GM18867 (cell line): ENCODE measurements around the gene IDS.
"Not testable (repeated sequence)": the region's sequence is repeated elsewhere in the genome, so short reads cannot be mapped to it uniquely, and the experiment has no call there.

Source experiments
- ATAC-seq: cut with Tn5 transposase; IDR thresholded peaks from one replicate; pipeline ENCODE4 v1.9.1; 2021; ENCODE audit warnings: mild to moderate bottlenecking, moderate library complexity; ENCODE audit not compliant: unreplicated experiment

Gene IDS

DNA sequence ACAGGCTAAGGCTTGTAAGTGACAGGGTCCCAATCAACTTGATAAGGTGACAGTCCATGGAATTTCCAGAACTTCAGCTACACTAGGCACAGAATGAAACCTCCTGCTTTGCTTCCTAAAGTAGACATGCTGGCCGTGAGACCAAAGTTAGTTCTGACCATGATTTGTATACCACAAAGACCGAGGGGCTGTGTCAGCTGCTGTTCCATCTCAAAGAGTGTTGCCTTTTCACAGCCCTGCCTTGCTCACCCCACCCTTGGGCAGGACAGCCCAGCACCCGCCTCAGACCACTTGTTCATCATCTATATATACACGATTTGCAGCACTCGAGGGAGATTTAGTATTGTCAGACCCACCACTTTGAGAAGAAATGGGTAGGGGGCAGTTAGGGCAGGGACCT is 5.3 kb downstream of the IDS start:
- ATAC-seq, result no peak

DNA sequence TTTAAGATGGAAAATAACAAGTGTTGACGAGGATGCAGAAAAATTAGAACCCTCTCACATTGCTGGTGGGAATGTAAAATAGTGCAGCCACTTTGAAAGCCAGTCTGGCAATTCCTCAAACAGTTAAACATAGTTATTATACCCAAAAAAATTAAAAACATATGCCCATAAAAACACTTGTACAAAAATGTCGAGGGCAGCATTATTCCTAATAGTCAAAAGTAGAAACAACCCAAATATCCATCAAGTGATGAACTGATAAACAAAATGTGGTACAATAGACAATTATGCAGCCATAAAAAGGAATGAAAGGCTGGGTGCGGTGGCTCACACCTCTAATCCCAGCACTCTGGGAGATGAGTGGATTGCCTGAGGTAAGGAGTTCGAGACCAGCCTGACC is 6.3 kb downstream of the IDS start:
- ATAC-seq, result no peak

GRCh38 chrX:149497626-149498025 is 7.5 kb downstream of the IDS start:
- ATAC-seq, result no peak

DNA sequence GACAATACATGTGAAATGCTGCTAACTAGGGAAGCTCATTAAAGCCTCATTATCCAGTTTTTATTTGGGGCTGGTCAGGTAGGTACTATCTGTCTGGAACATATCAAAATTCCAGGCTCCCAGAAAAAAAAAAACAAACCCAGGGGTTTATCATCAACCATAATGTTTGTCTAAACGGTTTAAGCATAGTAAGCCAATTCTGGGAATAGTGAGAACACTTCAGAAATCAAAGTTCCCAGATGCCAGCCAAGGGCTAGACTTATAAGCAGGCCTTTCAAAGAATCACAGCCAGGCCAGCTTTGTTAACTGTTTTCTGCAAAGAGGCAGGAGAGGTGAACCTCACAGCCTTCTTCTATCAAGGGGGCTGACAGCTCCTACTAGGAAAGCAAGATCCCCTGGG is 8.1 kb downstream of the IDS start:
- ATAC-seq, result no peak

DNA sequence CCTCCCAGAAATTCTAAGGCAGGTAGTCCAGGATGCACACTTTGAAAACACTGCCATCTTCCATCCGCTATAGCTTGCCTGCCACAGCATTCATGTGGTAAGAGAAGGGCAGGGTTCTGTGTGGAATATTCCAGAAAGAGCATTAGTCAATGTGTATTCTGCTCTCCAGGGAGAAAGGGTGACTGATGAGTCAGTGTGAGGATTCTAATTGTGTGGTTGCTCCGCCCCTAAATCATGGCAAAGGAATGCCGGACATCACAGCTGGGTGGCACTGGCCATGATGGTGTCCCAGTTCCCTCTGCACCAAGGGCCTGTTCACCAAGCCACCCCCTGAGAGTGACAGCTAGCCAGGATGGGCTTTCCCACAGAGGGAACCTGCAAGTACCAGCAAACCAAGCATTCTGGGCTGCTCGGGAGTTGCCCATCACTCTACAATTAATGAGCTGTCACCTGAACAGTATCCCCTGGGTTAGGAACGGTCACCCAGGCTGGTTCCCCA is 9.5 kb downstream of the IDS start:
- ATAC-seq, result no peak

- no peak for ATAC-seq
These were observed 10.1 kb downstream of the IDS start for GRCh38 chrX:149494844-149495565.

- no peak for ATAC-seq
These were observed 11.2 kb downstream of the IDS start for GRCh38 chrX:149493567-149494562.

DNA sequence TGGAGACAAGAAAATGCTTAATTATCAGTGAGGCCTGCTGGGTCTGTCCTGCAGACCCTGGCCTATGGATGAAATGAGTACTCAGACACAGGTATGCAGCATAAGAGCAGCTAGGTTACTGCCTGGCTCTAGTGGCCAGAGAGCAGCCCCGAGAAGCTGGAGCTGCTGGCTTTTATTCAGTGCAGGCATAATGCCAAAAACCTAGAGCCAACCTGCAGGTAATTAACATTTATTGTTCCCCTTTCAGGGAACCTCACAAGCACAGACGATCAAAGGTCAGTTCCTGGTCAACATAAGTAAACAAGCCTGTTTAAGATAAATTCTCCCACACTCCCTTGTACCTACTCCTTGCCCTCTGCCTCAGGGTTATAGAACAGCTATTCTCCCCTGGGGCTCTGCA is 13.3 kb downstream of the IDS start:
- ATAC-seq, result no peak

- no peak for ATAC-seq
These were observed 15.0 kb downstream of the IDS start for GRCh38 chrX:149490100-149490499.

DNA sequence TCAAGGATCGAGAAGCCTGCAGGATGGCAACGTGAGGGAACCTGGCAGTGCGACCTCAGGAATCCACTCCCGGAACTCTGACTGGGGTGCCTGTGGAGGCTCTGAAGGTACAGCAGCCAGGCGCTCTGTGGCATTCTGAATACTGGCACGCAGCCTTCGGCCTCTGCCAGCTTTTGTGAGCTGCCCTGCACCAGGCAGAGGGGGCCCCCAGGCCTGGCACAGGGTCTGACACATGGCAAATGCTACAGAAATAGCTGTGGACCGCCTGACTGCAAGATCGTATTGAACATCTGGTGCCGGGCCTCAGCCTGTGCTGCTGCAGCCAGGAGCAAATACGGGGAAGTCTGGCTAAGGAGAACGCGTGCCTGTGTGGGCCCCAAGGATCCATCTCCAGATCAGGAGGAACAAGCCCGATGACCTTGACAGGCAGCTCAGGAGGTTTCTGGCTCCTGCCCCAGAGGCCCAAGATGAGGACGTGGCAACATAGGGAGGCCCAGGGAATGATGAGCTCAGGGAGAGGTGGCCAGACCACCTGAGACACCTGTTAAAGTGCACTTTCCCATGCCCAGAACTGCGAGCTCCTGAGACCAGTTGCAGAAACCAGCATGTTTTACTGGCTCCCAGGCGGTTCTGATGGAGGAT is 16.6 kb downstream of the IDS start:
- ATAC-seq, result not testable (repeated sequence)

DNA sequence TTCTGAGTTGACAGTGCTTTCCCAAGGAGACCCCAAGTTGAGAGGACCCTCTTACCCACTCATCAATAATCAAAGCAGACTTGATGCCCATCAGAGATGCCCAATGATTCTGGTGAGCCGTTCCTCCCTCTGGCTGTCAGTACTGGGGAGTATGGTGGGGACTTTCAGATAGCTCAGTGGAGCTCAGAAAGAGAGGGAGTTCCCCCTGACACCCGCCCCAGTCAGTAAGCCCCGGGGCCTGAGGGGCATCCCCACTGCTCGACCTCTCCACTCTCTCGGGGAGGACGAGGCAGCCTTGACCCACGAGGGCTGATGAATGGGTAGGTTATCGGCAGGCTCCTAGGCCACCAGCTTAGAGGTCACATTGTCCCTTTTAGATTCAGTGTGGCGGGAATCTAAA is 17.1 kb downstream of the IDS start:
- ATAC-seq, result not testable (repeated sequence)

DNA sequence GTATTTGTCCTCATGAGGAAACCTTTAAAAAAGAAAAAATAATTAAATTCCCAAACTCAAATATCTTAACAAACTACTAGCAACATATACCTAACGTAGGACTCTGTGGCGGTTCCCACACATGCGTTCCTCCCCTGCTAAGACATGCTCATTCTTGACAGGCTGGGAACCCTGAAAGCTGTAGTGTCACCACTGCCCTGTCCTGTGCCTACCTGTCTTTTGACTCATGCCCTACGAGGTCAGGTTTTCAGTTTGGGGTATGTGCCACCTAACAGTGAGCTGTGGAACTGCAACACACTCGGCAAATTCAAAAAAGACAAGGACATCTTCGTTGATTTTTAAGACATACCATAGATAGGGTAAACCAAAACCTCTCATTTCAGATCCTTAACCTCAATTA is 17.8 kb downstream of the IDS start:
- peak; percentile 72 for ATAC-seq

DNA sequence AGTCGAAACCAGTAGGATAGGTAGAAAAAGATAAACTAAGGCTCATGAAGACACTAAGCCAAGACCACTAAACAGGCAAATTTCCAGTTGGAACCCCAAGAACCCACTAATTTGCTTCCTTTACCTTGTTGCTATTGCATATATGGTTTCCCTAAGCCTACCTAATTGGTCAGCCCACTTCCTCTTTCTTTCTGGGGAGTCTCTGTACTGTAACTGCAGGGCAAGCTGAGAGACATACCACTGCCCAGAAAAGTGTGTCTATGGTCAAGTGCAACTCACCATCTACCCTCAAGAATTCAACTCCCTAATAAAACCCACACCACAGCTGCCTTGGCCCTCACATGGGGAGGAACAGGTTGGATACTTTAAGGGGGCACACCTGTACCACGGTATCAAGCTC is 28.6 kb downstream of the IDS start:
- peak; percentile 68 for ATAC-seq

DNA sequence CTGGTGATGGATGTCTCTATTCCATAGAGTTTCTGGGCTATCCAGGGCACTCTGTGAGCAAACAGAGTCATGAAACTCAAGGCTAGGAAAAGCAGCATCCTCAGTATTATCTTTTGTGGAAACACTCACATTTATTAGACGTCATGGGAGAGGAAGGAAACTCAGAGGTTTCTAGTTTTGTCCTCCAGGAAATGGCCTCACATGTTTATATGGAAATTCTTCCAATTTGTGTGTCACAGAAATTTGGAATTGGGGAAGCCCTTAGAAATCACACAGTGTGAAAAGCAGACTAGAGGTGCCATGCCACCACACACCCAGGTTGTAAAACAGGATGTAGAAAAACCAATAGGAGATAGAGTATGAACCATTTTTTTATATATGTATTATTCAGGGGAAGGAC is 31.1 kb downstream of the IDS start:
- no peak for ATAC-seq

GRCh38 chrX:149473092-149473491 is 32.0 kb downstream of the IDS start:
- ATAC-seq, result no peak

DNA sequence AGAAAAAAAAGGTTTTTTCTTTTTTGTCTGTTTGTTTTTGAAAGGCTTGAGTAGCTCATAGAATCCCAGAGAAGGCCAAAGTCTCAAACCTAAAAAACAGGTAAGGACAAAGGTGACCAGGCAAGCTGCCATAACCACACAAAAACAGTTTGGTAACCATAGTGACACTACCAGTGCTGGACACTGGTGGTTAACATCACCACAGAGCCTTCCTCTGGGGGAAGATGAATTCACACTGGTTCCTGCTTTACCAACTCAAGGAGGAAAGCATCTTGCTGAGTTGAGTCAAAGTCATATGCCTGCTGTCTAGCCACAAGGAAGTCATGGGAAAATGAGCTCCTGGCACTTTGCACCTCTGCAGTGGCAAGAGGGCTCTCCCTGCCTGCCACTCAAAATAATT is 32.5 kb downstream of the IDS start:
- ATAC-seq, result no peak

GRCh38 chrX:149471397-149471796 is 33.7 kb downstream of the IDS start:
- no peak for ATAC-seq

GRCh38 chrX:149470955-149471354 is 34.2 kb downstream of the IDS start:
- peak; percentile 95 for ATAC-seq

DNA sequence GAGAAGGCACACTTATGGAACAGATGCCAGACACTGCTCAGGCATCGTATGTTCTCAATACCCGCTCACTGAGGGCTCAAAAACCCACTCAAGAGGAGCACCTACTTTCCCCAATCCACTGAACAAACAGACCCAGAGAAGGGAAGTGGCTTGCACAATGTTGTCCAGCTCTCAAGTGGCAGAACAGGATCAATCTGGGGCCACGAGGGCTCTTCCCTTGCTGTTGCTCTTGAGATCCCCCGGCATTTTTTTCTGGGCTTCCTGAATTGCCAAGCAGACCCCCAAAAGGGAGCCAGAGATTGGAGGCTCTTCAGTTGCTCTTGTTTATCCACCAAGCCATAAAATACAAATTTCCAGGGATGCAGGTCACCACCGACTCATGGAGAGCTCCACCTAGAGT is 35.7 kb downstream of the IDS start:
- ATAC-seq, result no peak

- ATAC-seq, result no peak
These were observed 37.2 kb downstream of the IDS start for GRCh38 chrX:149467920-149468319.

- ATAC-seq, result no peak
These were observed 37.6 kb downstream of the IDS start for GRCh38 chrX:149467461-149467860.
